ENCODE data around the gene SORL1-AS1.
"Not testable (repeated sequence)": the region's sequence is repeated elsewhere in the genome, so short reads cannot be mapped to it uniquely, and the experiment has no call there.

The SORL1-AS1 gene

GRCh38 chr11:121483805-121484480 lies 31.2 kb upstream of the SORL1-AS1 start:
- no peaks in the 10 kb centered on the region for H3K27me3 Mint-ChIP-seq
- CTCF ChIA-PET: interaction anchor here (0.8 to 1.7 kb wide), 6 partner anchors 9 to 107 kb away, joined by 3 to 5 read pairs (median 4); partner anchors contain the start of genes SORL1 and SORL1-AS1
- POLR2A ChIA-PET: interaction anchor here (1.6 to 5.4 kb wide), 5 partner anchors 10 to 192 kb away, joined by 4 to 96 read pairs (median 19); partner anchors contain the start of genes SC5D, SORL1 and SORL1-AS1
- no peak overlapping the region for H3K4me3 Mint-ChIP-seq
- no peaks in the 10 kb centered on the region for H3K9me3 Mint-ChIP-seq
- DNase-seq: no peak
- H3K36me3 Mint-ChIP-seq (ENCODE audit: low read depth): peaks cover 55% of the 10 kb centered on the region
- peak overlapping the region; percentile 99 for H3K27ac Mint-ChIP-seq
- H3K4me1 Mint-ChIP-seq: peaks cover 46% of the 10 kb centered on the region

GRCh38 chr11:121482231-121483129 lies 29.7 kb upstream of the SORL1-AS1 start:
- H3K9me3 Mint-ChIP-seq: no peaks in the 10 kb centered on the region
- H3K27ac Mint-ChIP-seq: peak overlapping the region; percentile 99
- POLR2A ChIA-PET: interaction anchor here (0.6 to 5.4 kb wide), 9 partner anchors 12 to 191 kb away, joined by 3 to 96 read pairs (median 4); partner anchors contain the start of genes SC5D, SORL1 and SORL1-AS1
- peaks cover 56% of the 10 kb centered on the region for H3K4me1 Mint-ChIP-seq
- peak; percentile 77 for DNase-seq
- H3K36me3 Mint-ChIP-seq (ENCODE audit: low read depth): peaks cover 56% of the 10 kb centered on the region
- CTCF ChIA-PET: interaction anchor here (0.7 to 1.7 kb wide), 9 partner anchors 12 to 71 kb away, joined by 3 to 6 read pairs (median 5); no protein-coding TSS in a partner anchor
- H3K27me3 Mint-ChIP-seq: no peaks in the 10 kb centered on the region
- H3K4me3 Mint-ChIP-seq: peak overlapping the region; percentile 77

- not testable (repeated sequence) for H3K9me3 Mint-ChIP-seq, H3K27me3 Mint-ChIP-seq
- peaks cover 64% of the 10 kb centered on the region for H3K4me1 Mint-ChIP-seq
- H3K4me3 Mint-ChIP-seq: peak overlapping the region; percentile 77
- POLR2A ChIA-PET: interaction anchor here (0.6 to 5.4 kb wide), 10 partner anchors 10 to 163 kb away, joined by 3 to 96 read pairs (median 4); partner anchors contain the start of genes SORL1 and SORL1-AS1
- H3K36me3 Mint-ChIP-seq (ENCODE audit: low read depth): peaks cover 54% of the 10 kb centered on the region
- peak; percentile 79 for DNase-seq
- peak overlapping the region; percentile 99 for H3K27ac Mint-ChIP-seq
- CTCF ChIA-PET: interaction anchor here (0.5 to 1.6 kb wide), 10 partner anchors 9 to 165 kb away, joined by 3 to 6 read pairs (median 4); partner anchors contain the start of gene SORL1-AS1
These were observed 28.9 kb upstream of the SORL1-AS1 start for GRCh38 chr11:121481484-121482230.

- POLR2A ChIA-PET: interaction anchor here (5.4 kb wide), 1 partner anchor 13 kb away, joined by 96 read pairs; no protein-coding TSS in a partner anchor
- Mint-ChIP-seq H3K4me3 (no peak overlapping the region), H3K27ac (no peak overlapping the region), H3K36me3 (ENCODE audit: low read depth) (peaks cover 50% of the 10 kb centered on the region), H3K4me1 (peaks cover 67% of the 10 kb centered on the region), H3K9me3 (no peaks in the 10 kb centered on the region), H3K27me3 (no peaks in the 10 kb centered on the region)
- CTCF ChIA-PET: no interaction called here
- no peak for DNase-seq
These were observed 27.0 kb upstream of the SORL1-AS1 start for GRCh38 chr11:121479698-121480238.

GRCh38 chr11:121478895-121479697 lies 26.3 kb upstream of the SORL1-AS1 start:
- no peak for DNase-seq
- H3K27me3 Mint-ChIP-seq: no peaks in the 10 kb centered on the region
- ChIA-PET POLR2A (no interaction called here), CTCF (no interaction called here)
- H3K27ac Mint-ChIP-seq: peak overlapping the region; percentile 40
- H3K4me3 Mint-ChIP-seq: no peak overlapping the region
- peaks cover 50% of the 10 kb centered on the region for H3K36me3 Mint-ChIP-seq (ENCODE audit: low read depth)
- H3K4me1 Mint-ChIP-seq: peaks cover 68% of the 10 kb centered on the region
- no peaks in the 10 kb centered on the region for H3K9me3 Mint-ChIP-seq

- CTCF ChIA-PET: interaction anchor here (0.7 kb wide), 2 partner anchors 10 to 179 kb away, joined by 4 to 5 read pairs; no protein-coding TSS in a partner anchor
- H3K4me1 Mint-ChIP-seq: peaks cover 65% of the 10 kb centered on the region
- peak overlapping the region; percentile 40 for H3K27ac Mint-ChIP-seq
- peaks cover 48% of the 10 kb centered on the region for H3K36me3 Mint-ChIP-seq (ENCODE audit: low read depth)
- H3K27me3 Mint-ChIP-seq: no peaks in the 10 kb centered on the region
- POLR2A ChIA-PET: no interaction called here
- no peak for DNase-seq
- no peak overlapping the region for H3K4me3 Mint-ChIP-seq
- H3K9me3 Mint-ChIP-seq: no peaks in the 10 kb centered on the region
These were observed 25.6 kb upstream of the SORL1-AS1 start for GRCh38 chr11:121478226-121478894.

GRCh38 chr11:121476379-121477032 lies 23.7 kb upstream of the SORL1-AS1 start:
- peaks cover 66% of the 10 kb centered on the region for H3K36me3 Mint-ChIP-seq (ENCODE audit: low read depth)
- H3K27ac Mint-ChIP-seq: no peak overlapping the region
- no peak for DNase-seq
- no peaks in the 10 kb centered on the region for H3K9me3 Mint-ChIP-seq
- H3K27me3 Mint-ChIP-seq: no peaks in the 10 kb centered on the region
- ChIA-PET CTCF (no interaction called here), POLR2A (no interaction called here)
- no peak overlapping the region for H3K4me3 Mint-ChIP-seq
- peaks cover 68% of the 10 kb centered on the region for H3K4me1 Mint-ChIP-seq

GRCh38 chr11:121474680-121475079 lies 21.9 kb upstream of the SORL1-AS1 start:
- H3K27ac Mint-ChIP-seq: no peak overlapping the region
- no peak for DNase-seq
- ChIA-PET CTCF (interaction anchor here (1.2 kb wide), 1 partner anchor 23 kb away, joined by 4 read pairs; no protein-coding TSS in a partner anchor), POLR2A (no interaction called here)
- no peak overlapping the region for H3K4me3 Mint-ChIP-seq
- no peaks in the 10 kb centered on the region for H3K27me3 Mint-ChIP-seq
- H3K9me3 Mint-ChIP-seq: no peaks in the 10 kb centered on the region
- H3K36me3 Mint-ChIP-seq (ENCODE audit: low read depth): peaks cover 81% of the 10 kb centered on the region
- H3K4me1 Mint-ChIP-seq: peaks cover 72% of the 10 kb centered on the region

- H3K36me3 Mint-ChIP-seq (ENCODE audit: low read depth): peaks cover 78% of the 10 kb centered on the region
- peak overlapping the region; percentile 32 for H3K27ac Mint-ChIP-seq
- H3K27me3 Mint-ChIP-seq: no peaks in the 10 kb centered on the region
- H3K4me1 Mint-ChIP-seq: peaks cover 82% of the 10 kb centered on the region
- CTCF ChIA-PET: interaction anchor here (1.2 kb wide), 1 partner anchor 22 kb away, joined by 4 read pairs; no protein-coding TSS in a partner anchor
- H3K9me3 Mint-ChIP-seq: no peaks in the 10 kb centered on the region
- no peak overlapping the region for H3K4me3 Mint-ChIP-seq
- POLR2A ChIA-PET: no interaction called here
- no peak for DNase-seq
These were observed 20.5 kb upstream of the SORL1-AS1 start for GRCh38 chr11:121473064-121473777.

- Mint-ChIP-seq H3K27me3 (no peaks in the 10 kb centered on the region), H3K36me3 (ENCODE audit: low read depth) (peaks cover 75% of the 10 kb centered on the region), H3K4me1 (peaks cover 84% of the 10 kb centered on the region), H3K9me3 (no peaks in the 10 kb centered on the region), H3K27ac (peak overlapping the region; percentile 70), H3K4me3 (no peak overlapping the region)
- POLR2A ChIA-PET: no interaction called here
- DNase-seq: peak; percentile 49
- CTCF ChIA-PET: interaction anchor here (0.6 kb wide), 1 partner anchor 10 kb away, joined by 3 read pairs; no protein-coding TSS in a partner anchor
These were observed 19.5 kb upstream of the SORL1-AS1 start for GRCh38 chr11:121472312-121472711.
